Measurements from ENCODE around the gene MIA. TPM values are rescaled to one million over a fixed set of nuclear protein-coding genes. Genes with fewer than 3 reads are reported as not detected.
"Not testable (repeated sequence)": the region's sequence is repeated elsewhere in the genome, so short reads cannot be mapped to it uniquely, and the experiment has no call there.

The MIA gene
- total RNA-seq, 1 donor from 2014 or later = 1.6 TPM

- FAIRE-seq (no peak), DNase-seq (ENCODE audit: low read depth) (no peak)
- Histone ChIP-seq H3K4me3 (ENCODE audit: low read depth, low read length) (peak overlapping the region; percentile 43), H3K27me3 (ENCODE audit: control insufficient read depth, insufficient read depth, low read length) (no peaks in the 10 kb centered on the region), H3K36me3 (ENCODE audit: control insufficient read depth, insufficient read depth, low read length) (peaks cover 12% of the 10 kb centered on the region)
- TF ChIP-seq, protein P1, sequence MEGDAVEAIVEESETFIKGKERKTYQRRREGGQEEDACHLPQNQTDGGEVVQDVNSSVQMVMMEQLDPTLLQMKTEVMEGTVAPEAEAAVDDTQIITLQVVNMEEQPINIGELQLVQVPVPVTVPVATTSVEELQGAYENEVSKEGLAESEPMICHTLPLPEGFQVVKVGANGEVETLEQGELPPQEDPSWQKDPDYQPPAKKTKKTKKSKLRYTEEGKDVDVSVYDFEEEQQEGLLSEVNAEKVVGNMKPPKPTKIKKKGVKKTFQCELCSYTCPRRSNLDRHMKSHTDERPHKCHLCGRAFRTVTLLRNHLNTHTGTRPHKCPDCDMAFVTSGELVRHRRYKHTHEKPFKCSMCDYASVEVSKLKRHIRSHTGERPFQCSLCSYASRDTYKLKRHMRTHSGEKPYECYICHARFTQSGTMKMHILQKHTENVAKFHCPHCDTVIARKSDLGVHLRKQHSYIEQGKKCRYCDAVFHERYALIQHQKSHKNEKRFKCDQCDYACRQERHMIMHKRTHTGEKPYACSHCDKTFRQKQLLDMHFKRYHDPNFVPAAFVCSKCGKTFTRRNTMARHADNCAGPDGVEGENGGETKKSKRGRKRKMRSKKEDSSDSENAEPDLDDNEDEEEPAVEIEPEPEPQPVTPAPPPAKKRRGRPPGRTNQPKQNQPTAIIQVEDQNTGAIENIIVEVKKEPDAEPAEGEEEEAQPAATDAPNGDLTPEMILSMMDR (IDR thresholded peaks at IDR 0.05; ENCODE audit: insufficient read depth, low read length, severe bottlenecking) = no peak
Measured at GRCh38 chr19:40810160-40810559, 34.8 kb downstream of the MIA start.

DNA sequence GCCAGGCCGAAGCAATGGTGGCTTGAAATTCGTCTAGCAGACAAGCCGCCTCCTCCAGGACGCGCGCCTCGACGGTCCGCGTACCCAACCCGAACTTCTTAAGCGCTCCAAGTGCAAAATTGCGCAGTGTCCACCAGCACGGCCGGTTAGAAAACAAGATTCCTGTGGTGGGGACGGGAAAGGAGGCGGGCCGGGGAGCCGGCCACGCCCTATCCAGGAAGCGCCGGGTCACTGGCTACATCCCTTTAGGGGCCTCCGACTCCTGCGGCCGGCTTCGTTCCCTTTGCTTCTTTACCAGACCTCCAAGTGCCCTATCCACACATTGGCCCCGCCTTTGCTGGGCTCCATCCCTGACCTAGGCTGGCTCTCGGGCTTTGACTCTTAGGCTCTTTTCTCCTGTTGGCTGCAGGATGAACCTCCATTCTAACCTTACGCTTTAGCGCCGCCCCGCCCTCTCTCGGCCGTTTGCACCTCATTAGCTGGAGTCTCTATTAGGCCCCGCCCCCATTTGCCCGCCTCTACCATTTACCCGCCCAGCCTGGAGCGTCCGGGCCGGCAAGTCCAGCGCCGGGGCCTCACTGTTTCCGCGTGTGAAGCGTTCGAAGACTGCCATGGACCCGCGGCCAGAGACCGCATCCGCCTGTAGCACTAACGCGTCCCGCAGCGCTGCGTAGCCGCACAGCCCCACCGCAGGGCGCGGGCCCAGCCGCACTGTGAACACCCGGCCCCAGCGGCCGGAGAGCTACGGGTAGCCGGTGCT is 35.5 kb downstream of the MIA start:
- not testable (repeated sequence) for H3K27me3 ChIP-seq (ENCODE audit: control insufficient read depth, insufficient read depth, low read length)
- Histone ChIP-seq H3K4me3 (ENCODE audit: low read depth, low read length) (peak overlapping the region; percentile 43), H3K36me3 (ENCODE audit: control insufficient read depth, insufficient read depth, low read length) (peaks cover 12% of the 10 kb centered on the region)
- peak; percentile 58 for DNase-seq (ENCODE audit: low read depth)
- FAIRE-seq = peak; percentile 32

- Histone ChIP-seq H3K4me3 (ENCODE audit: low read depth, low read length) (peak overlapping the region; percentile 43), H3K36me3 (ENCODE audit: control insufficient read depth, insufficient read depth, low read length) (peaks cover 10% of the 10 kb centered on the region), H3K27me3 (ENCODE audit: control insufficient read depth, insufficient read depth, low read length) (no peaks in the 10 kb centered on the region)
- FAIRE-seq (peak; percentile 85), DNase-seq (ENCODE audit: low read depth) (no peak)
- TF ChIP-seq, protein P1 (IDR thresholded peaks at IDR 0.05; ENCODE audit: insufficient read depth, low read length, severe bottlenecking) = peak; percentile 4
Measured at GRCh38 chr19:40811478-40812341, 36.4 kb downstream of the MIA start.

DNA sequence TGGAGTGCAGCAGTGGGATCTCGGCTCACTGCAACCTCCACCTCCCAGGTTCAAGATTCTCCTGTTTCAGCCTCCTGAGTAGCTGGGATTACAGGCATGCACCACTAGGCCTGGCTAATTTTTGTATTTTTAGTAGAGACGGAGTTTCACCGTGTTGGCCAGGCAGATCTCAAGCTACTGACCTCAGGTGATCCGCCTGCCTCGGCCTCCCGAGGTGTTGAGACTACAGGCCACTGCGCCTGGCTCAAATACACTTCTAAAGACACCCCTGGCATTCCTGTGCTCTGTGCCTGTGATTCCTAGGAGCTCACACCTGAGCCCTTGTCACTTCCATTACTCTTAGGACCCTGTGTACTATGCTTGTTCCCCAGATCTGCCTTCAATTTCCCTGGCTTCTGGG is 37.2 kb downstream of the MIA start:
- not testable (repeated sequence) for H3K36me3 ChIP-seq (ENCODE audit: control insufficient read depth, insufficient read depth, low read length); FAIRE-seq; H3K27me3 ChIP-seq (ENCODE audit: control insufficient read depth, insufficient read depth, low read length); H3K4me3 ChIP-seq (ENCODE audit: low read depth, low read length); DNase-seq (ENCODE audit: low read depth)

- DNase-seq (ENCODE audit: low read depth) (no peak), FAIRE-seq (no peak)
- peaks cover 3% of the 10 kb centered on the region for H3K36me3 ChIP-seq (ENCODE audit: control insufficient read depth, insufficient read depth, low read length)
- no peaks in the 10 kb centered on the region for H3K27me3 ChIP-seq (ENCODE audit: control insufficient read depth, insufficient read depth, low read length)
- TF ChIP-seq, protein P1 (IDR thresholded peaks at IDR 0.05; ENCODE audit: insufficient read depth, low read length, severe bottlenecking) = no peak
- H3K4me3 ChIP-seq (ENCODE audit: low read depth, low read length) = no peak overlapping the region
Measured at GRCh38 chr19:40813182-40813581, 37.9 kb downstream of the MIA start.

- H3K27me3 ChIP-seq (ENCODE audit: control insufficient read depth, insufficient read depth, low read length) = no peaks in the 10 kb centered on the region
- TF ChIP-seq, protein P1 (IDR thresholded peaks at IDR 0.05; ENCODE audit: insufficient read depth, low read length, severe bottlenecking) = no peak
- H3K36me3 ChIP-seq (ENCODE audit: control insufficient read depth, insufficient read depth, low read length) = no peaks in the 10 kb centered on the region
- DNase-seq (ENCODE audit: low read depth) (no peak), FAIRE-seq (no peak)
- H3K4me3 ChIP-seq (ENCODE audit: low read depth, low read length) = no peak overlapping the region
Measured at GRCh38 chr19:40815223-40815622, 39.9 kb downstream of the MIA start.
